ENCODE measurements around the gene KCTD3. TPM values are rescaled to one million over a fixed set of nuclear protein-coding genes. Genes with fewer than 3 reads are reported as not detected.

The KCTD3 gene
- total RNA-seq, 1 experiment from 2014 or later: 39.3 TPM

GRCh38 chr1:215554865-215555264 is 12.2 kb upstream of the KCTD3 start:
- WGBS (ENCODE audit: extremely low coverage, insufficient read length, low lambda C conversion rate): no CpG with 5 or more reads among the region's 1 CpG

More at GRCh38 chr1:215554865-215555264, 12.2 kb upstream of the KCTD3 start:
- Histone ChIP-seq H4K8ac (replicated peaks; ENCODE audit: insufficient read length, low read depth, low read length) (no peak overlapping the region), H3K4me1 (ENCODE audit: insufficient read depth, low read length) (no peaks in the 10 kb centered on the region), H3K79me1 (ENCODE audit: insufficient read depth, low read depth, low read length, poor library complexity, severe bottlenecking) (no peaks in the 10 kb centered on the region), H3K27ac (ENCODE audit: insufficient read length, low read depth, low read length) (no peak overlapping the region), H2BK20ac (ENCODE audit: low read depth, low read length, poor library complexity, severe bottlenecking) (no peak overlapping the region), H3K14ac (ENCODE audit: insufficient read depth, low read length) (no peak overlapping the region), H3K4me2 (ENCODE audit: insufficient read depth, insufficient read length, low read length) (no peak overlapping the region), H4K91ac (ENCODE audit: insufficient read length, low read depth, low read length) (no peak overlapping the region), H2BK5ac (ENCODE audit: insufficient read length, low read length) (no peak overlapping the region), H4K20me1 (ENCODE audit: control insufficient read depth, insufficient read depth, insufficient read length) (no peaks in the 10 kb centered on the region), H3K79me2 (ENCODE audit: insufficient read depth, low read length) (no peaks in the 10 kb centered on the region), H2BK120ac (ENCODE audit: low read depth, low read length, poor library complexity, severe bottlenecking) (no peak overlapping the region), H3K27me3 (ENCODE audit: insufficient read depth, low read length) (no peaks in the 10 kb centered on the region), H2BK15ac (ENCODE audit: low read depth, low read length) (no peak overlapping the region), H3K18ac (ENCODE audit: insufficient read length, low read depth, low read length) (no peak overlapping the region), H2AFZ (ENCODE audit: low read length) (no peak overlapping the region), H3K4ac (ENCODE audit: low read depth, low read length) (no peak overlapping the region), H3K9me3 (ENCODE audit: control insufficient read depth, low read depth, low read length) (no peaks in the 10 kb centered on the region), H3K23me2 (ENCODE audit: insufficient read length, low read depth, low read length, poor library complexity, severe bottlenecking) (no peaks in the 10 kb centered on the region), H2BK12ac (ENCODE audit: insufficient read length, low read depth, low read length) (no peak overlapping the region), H3K9ac (ENCODE audit: extremely low read depth, insufficient read length, low read length) (no peak overlapping the region), H2AK5ac (ENCODE audit: insufficient read length, low read length) (no peak overlapping the region), H4K5ac (ENCODE audit: insufficient read length, low read depth, low read length) (no peak overlapping the region), H3K23ac (ENCODE audit: insufficient read length, low read depth, low read length) (no peak overlapping the region), H3K56ac (ENCODE audit: insufficient read length, low read depth, low read length) (no peak overlapping the region), H3T11ph (ENCODE audit: low read length) (no peak overlapping the region)
- Mint-ChIP-seq H3K27ac (no peak overlapping the region), H3K4me1 (peaks cover 0 to 6% of the 10 kb centered on the region in 2 experiments; a peak in 1 of 4 replicates), H3K27me3 (ENCODE audit: low read depth) (no peaks in the 10 kb centered on the region), H3K9me3 (peaks cover 0 to 2% of the 10 kb centered on the region in 2 experiments; a peak in 1 of 5 replicates), H3K36me3 (ENCODE audit: insufficient read depth in 1 of 3, low read depth in 3 of 3) (no peaks in the 10 kb centered on the region), H3K4me3 (no peak overlapping the region)
- no peak for TF ChIP-seq CTCF (conservative IDR thresholded peaks at IDR 0.05)
- DNase-seq: no peak

All from H9 (cell line).